Measurements from ENCODE around the gene SKIL.
A peak's percentile ranks its signal among the peaks of the same experiment; 100 is the strongest.
"Not testable (repeated sequence)": the region's sequence is repeated elsewhere in the genome, so short reads cannot be mapped to it uniquely, and the experiment has no call there.

SKIL gene, protein sequence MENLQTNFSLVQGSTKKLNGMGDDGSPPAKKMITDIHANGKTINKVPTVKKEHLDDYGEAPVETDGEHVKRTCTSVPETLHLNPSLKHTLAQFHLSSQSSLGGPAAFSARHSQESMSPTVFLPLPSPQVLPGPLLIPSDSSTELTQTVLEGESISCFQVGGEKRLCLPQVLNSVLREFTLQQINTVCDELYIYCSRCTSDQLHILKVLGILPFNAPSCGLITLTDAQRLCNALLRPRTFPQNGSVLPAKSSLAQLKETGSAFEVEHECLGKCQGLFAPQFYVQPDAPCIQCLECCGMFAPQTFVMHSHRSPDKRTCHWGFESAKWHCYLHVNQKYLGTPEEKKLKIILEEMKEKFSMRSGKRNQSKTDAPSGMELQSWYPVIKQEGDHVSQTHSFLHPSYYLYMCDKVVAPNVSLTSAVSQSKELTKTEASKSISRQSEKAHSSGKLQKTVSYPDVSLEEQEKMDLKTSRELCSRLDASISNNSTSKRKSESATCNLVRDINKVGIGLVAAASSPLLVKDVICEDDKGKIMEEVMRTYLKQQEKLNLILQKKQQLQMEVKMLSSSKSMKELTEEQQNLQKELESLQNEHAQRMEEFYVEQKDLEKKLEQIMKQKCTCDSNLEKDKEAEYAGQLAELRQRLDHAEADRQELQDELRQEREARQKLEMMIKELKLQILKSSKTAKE

GRCh38 chr3:170357176-170358041 is at the start of gene SKIL:
SKIL (plus strand) TSS chr3:170357715; CDS start chr3:170360332, 2,617 bp downstream.
- DNase-seq (ENCODE audit: low read depth), result peak; percentile 94

GRCh38 chr3:170309046-170309445 is 48.5 kb upstream of the SKIL start:
- DNase-seq (ENCODE audit: low read depth), result no peak

- DNase-seq (ENCODE audit: low read depth), result no peak
Observed at GRCh38 chr3:170317954-170318353, 39.6 kb upstream of the SKIL start.

DNA sequence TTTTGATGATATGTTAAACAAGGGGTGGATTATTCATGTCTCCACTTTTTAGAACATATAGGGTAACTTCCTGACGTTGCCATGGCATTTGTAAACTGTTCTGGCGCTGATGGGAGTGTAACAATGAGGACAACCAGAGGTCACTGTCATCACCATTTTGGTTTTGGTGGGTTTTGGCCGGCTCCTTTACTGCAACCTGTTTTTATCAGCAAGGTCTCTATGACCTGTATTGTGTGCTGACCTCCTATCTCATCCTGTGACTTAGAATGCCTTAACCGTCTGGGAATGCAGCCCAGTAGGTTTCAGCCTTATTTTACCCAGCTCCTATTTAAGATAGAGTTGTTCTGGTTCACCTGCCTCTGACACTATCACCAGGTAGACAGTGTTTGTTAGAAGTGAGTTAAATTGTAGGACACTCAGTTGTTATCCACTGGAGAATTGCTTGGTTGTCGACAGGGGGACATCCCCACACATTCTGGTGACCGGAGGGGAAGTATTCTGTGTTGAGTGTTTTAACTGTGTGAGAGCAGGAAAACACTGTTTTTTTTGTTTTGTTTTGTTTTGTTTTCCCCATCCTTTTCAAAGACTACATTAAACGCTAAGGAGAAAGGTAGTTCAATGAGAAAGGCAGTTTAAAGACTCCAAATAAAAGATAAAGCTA is 36.9 kb upstream of the SKIL start:
- DNase-seq (ENCODE audit: low read depth), result no peak

- no peak for DNase-seq (ENCODE audit: low read depth)
Observed at GRCh38 chr3:170321321-170322034, 36.0 kb upstream of the SKIL start.

GRCh38 chr3:170322566-170323269 is 34.8 kb upstream of the SKIL start:
- DNase-seq (ENCODE audit: low read depth), result no peak

GRCh38 chr3:170323331-170323730 is 34.2 kb upstream of the SKIL start:
- peak; percentile 24 for DNase-seq (ENCODE audit: low read depth)

- no peak for DNase-seq (ENCODE audit: low read depth)
Observed at GRCh38 chr3:170324962-170325361, 32.6 kb upstream of the SKIL start.

DNA sequence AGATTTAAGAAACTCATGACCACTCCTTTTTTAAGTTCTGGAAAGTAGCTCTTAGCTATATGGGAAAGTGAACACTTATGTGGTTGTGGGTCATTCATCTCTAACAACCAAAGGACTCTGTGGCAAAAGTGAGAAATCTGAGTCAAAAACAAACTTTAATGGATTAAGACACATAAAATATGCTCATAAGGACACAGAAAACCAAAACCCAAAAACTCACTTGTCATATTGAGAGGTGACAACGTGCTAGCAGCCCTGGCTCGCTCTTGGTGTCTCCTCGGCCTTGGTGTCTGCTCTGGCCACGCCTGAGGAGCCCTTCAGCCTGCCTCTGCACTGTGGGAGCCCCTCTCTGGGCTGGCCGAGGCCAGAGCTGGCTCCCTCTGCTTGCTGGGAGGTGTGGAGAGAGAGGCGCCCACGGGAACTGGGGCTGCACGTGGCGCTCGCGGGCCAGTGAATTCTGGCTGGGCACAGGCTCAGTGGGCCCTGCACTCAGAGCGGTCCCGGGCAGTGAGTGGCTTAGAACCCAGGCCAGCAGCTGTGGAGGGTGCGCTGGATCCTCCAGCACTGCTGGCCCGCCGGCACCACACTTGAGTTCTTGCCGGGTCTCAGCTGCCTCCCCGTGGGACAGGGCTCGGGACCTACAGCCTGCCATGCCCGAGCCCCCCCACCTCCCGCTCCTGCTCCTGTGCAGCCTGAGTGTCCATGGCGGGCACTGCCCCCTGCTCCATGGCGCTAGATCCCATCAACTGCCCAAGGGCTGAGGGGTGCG is 30.3 kb upstream of the SKIL start:
- no peak for DNase-seq (ENCODE audit: low read depth)

- not testable (repeated sequence) for DNase-seq (ENCODE audit: low read depth)
Observed at GRCh38 chr3:170327868-170328548, 29.5 kb upstream of the SKIL start.

DNA sequence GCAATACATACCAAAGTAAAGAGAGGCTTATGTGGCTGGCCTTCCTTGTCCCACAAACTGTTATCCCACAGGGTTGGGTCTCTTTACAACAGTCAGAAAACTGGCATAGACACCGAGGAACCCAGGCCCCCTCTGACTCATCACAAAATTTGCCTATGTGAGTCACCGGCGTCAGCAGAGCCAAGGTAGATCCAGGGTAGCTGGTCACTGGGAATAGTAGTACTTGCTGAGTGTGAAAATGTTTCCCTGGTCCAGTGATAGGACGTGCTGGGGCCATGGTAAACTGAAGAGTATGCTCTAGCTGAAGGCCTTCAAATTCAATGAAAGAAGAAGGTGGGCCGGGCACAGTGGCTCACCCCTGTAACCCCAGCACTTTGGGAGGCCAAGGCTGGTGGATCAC is 27.1 kb upstream of the SKIL start:
- DNase-seq (ENCODE audit: low read depth), result no peak

DNA sequence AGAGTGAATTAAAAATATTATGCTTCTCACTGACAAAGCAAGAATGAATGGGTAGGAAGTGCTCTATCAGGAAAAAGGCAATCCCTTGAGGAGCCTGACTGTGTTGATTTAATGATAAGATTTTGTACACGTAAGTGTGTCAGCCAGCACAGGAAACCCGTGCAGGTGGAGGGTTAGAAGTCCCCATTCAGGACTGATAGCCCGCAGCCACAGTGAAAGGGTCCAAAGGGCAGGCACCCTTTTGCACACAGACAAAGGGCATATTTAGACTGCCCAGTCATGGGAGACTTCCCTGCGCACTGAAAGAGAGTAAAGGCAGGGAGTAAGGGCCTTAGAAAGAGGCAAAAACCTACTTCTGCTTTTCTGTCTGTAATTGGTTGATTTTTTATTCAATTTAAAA is 26.4 kb upstream of the SKIL start:
- no peak for DNase-seq (ENCODE audit: low read depth)

- no peak for DNase-seq (ENCODE audit: low read depth)
Observed at GRCh38 chr3:170337420-170337819, 20.1 kb upstream of the SKIL start.

GRCh38 chr3:170338690-170339340 is 18.7 kb upstream of the SKIL start:
- DNase-seq (ENCODE audit: low read depth), result no peak

GRCh38 chr3:170342273-170342672 is 15.2 kb upstream of the SKIL start:
- DNase-seq (ENCODE audit: low read depth), result not testable (repeated sequence)

- DNase-seq (ENCODE audit: low read depth), result not testable (repeated sequence)
Observed at GRCh38 chr3:170343859-170344258, 13.7 kb upstream of the SKIL start.

GRCh38 chr3:170344971-170345370 is 12.5 kb upstream of the SKIL start:
- no peak for DNase-seq (ENCODE audit: low read depth)

- DNase-seq (ENCODE audit: low read depth), result no peak
Observed at GRCh38 chr3:170346481-170347392, 10.8 kb upstream of the SKIL start.
